HEK293T (cell line): Measurements from ENCODE around the gene KRTAP4-9.

Source experiments
- ARNT ChIP-seq: fragments of 450-650 bp; IDR thresholded peaks from 2 replicates; pipeline ENCODE4 v1.6.1; 2017; ENCODE audit warnings: mild to moderate bottlenecking
- BHLHE40 ChIP-seq: fragments of 450-650 bp; IDR thresholded peaks from 2 replicates; pipeline ENCODE4 v1.6.1; 2016; ENCODE audit warnings: mild to moderate bottlenecking, moderate library complexity, borderline replicate concordance
- HDGF ChIP-seq: fragments of 450-650 bp; IDR thresholded peaks from 2 replicates; pipeline ENCODE4 v1.6.1; 2017; ENCODE audit warnings: antibody characterized with exemption, borderline replicate concordance
- LEF1 ChIP-seq: fragments of 450-650 bp; IDR thresholded peaks from 2 replicates; pipeline ENCODE4 v1.6.1; 2017; ENCODE audit warnings: mild to moderate bottlenecking, borderline replicate concordance
- SP1 ChIP-seq: fragments of 450-650 bp; IDR thresholded peaks from 2 replicates; pipeline ENCODE4 v1.6.1; 2017
- SUZ12 ChIP-seq: fragments of 450-650 bp; IDR thresholded peaks from 2 replicates; pipeline ENCODE4 v1.6.1; 2016; ENCODE audit warnings: mild to moderate bottlenecking
- ZNF384 ChIP-seq: fragments of 450-650 bp; IDR thresholded peaks from 2 replicates; pipeline ENCODE4 v1.6.1; 2016
- TF ChIP-seq, protein P1 (sequence below): fragments of 450-650 bp; IDR thresholded peaks from 2 replicates; pipeline ENCODE4 v1.6.1; 2016

DNA sequence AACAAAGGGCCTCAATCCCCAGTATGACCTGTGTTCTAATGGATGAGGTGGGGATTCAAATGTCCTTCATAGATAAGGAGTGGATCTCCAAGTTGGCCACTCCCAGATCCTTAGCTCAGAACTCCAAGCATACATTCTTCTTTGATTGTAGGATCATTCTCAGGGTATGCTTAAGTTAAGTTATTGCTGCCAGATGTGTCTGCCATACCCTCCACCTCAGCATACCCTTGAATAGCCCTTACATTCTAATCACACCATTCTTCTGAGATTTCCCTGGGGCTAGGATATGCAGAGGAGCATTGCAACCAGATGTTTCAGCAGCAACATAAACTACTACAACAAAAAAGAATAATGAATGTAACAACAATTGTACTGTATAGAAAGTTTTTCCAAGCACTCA, 37.9 kb upstream of the KRTAP4-9 start:
- TF ChIP-seq LEF1 (no peak), HDGF (no peak), SP1 (no peak), SUZ12 (no peak), BHLHE40 (no peak), ZNF384 (no peak), ARNT (no peak)
- TF ChIP-seq, protein P1, sequence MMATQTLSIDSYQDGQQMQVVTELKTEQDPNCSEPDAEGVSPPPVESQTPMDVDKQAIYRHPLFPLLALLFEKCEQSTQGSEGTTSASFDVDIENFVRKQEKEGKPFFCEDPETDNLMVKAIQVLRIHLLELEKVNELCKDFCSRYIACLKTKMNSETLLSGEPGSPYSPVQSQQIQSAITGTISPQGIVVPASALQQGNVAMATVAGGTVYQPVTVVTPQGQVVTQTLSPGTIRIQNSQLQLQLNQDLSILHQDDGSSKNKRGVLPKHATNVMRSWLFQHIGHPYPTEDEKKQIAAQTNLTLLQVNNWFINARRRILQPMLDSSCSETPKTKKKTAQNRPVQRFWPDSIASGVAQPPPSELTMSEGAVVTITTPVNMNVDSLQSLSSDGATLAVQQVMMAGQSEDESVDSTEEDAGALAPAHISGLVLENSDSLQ: no peak
